HCT116 (cell line): Measurements from ENCODE around the gene MYO16. TPM values are rescaled to one million over a fixed set of nuclear protein-coding genes. Genes with fewer than 3 reads are reported as not detected.

ENCODE experiments used
- ATAC-seq: fragments of 200-7000 bp; cut with Tn5 transposase; 2 replicates; pipeline ENCODE4 v1.9.1; 2020; ENCODE audit warnings: mild to moderate bottlenecking, moderate library complexity
- BruUV-seq: library from RNA; stranded (reverse); fragments of 400-500 nt; replicated peaks from 2 replicates; lab custom pipeline; 2021; lab: Mats Ljungman, UMichigan
- CTCF ChIA-PET: fragments of 300-600 bp; sonication (Branson Sonifier 250); formaldehyde crosslinking; loops from one replicate; lab custom pipeline; 2021; ENCODE audit warnings: antibody characterized with exemption; lab: Charles Lee
- POLR2A ChIA-PET: fragments of 300-600, 350-600 bp; sonication (Branson Sonifier 250); formaldehyde crosslinking; loops from one replicate; lab custom pipeline; 2021; ENCODE audit warnings: antibody characterized with exemption; lab: Charles Lee
- RAD21 ChIA-PET, 2 experiments: fragments of 300-600 bp; sonication (Branson Sonifier 250); formaldehyde crosslinking; loops; one replicate each; lab custom pipeline; 2023; ENCODE audit warnings: low total read pairs in 2 of 2; ENCODE audit not compliant: uncharacterized antibody in 2 of 2, unreplicated experiment in 2 of 2, low non-redundant PET in 1 of 2; lab: Charles Lee
- DNase-seq: peaks from one replicate; pipeline ENCODE4 v3.0.0-alpha.2; 2010; ENCODE audit warnings: low read depth, low spot score
- H2AFZ ChIP-seq: fragments of 200-600 bp; shearing (Covaris generic), sonication (generic); 2 replicates; pipeline ENCODE4 v1.6.1; 2017; ENCODE audit warnings: low read depth, mixed run types, mixed read lengths, antibody characterized with exemption, low read length; ENCODE audit not compliant: poor library complexity, severe bottlenecking
- H3K27ac ChIP-seq: 2 replicates; pipeline ENCODE4 v1.5.1; 2012; ENCODE audit warnings: low read depth, low read length
- H3K27me3 ChIP-seq: fragments of 200-600 bp; sonication (generic); 2 replicates; pipeline ENCODE4 v1.6.1; 2016; ENCODE audit warnings: mixed run types, low read length, mixed read lengths; ENCODE audit not compliant: insufficient read depth
- H3K36me3 ChIP-seq, 2 experiments: fragments of 200-500 bp in 1 of 2; fragments of 200-600 bp in 1 of 2; sonication (Bioruptor generic) in 1 of 2; sonication (generic) in 1 of 2; 2 replicates each; pipeline versions ENCODE4 v1.5.1 to v1.6.1; 2014 to 2016; ENCODE audit warnings: low read length in 2 of 2, inconsistent platforms in 1 of 2, mixed read lengths in 1 of 2, mixed run types in 1 of 2; ENCODE audit not compliant: insufficient read depth in 2 of 2, control insufficient read depth in 1 of 2
- H3K4me1 ChIP-seq, 2 experiments: fragments of 200-600 bp in 1 of 2; sonication (generic) in 1 of 2; 2 replicates each; pipeline versions ENCODE4 v1.5.1 to v1.6.1; 2012 to 2017; ENCODE audit warnings: low read length in 2 of 2, inconsistent platforms in 1 of 2, mild to moderate bottlenecking in 1 of 2, mixed read lengths in 1 of 2, mixed run types in 1 of 2, moderate library complexity in 1 of 2; ENCODE audit not compliant: insufficient read depth in 2 of 2, control insufficient read depth in 1 of 2
- H3K4me2 ChIP-seq: fragments of 200-600 bp; sonication (generic); 2 replicates; pipeline ENCODE4 v1.6.1; 2017; ENCODE audit warnings: mixed run types, low read length, mixed read lengths
- H3K4me3 ChIP-seq, 2 experiments: fragments of 200-600 bp in 1 of 2; sonication (generic) in 1 of 2; replicated peaks in 1 of 2; 2 replicates each; pipeline ENCODE4 v1.5.1; 2011 to 2016; ENCODE audit warnings: low read length in 2 of 2, control low read depth in 1 of 2, low read depth in 1 of 2, mild to moderate bottlenecking in 1 of 2, mixed read lengths in 1 of 2, mixed run types in 1 of 2
- H3K79me2 ChIP-seq: fragments of 200-600 bp; sonication (generic); 2 replicates; pipeline ENCODE4 v1.6.1; 2017; ENCODE audit warnings: mild to moderate bottlenecking, mixed run types, low read length, moderate library complexity, mixed read lengths; ENCODE audit not compliant: insufficient read depth
- H3K9ac ChIP-seq: fragments of 200-600 bp; sonication (generic); 2 replicates; pipeline ENCODE4 v1.6.1; 2016; ENCODE audit warnings: low read length, mixed read lengths
- H3K9me2 ChIP-seq: fragments of 200-600 bp; sonication (generic), shearing (Covaris generic); 2 replicates; pipeline ENCODE4 v1.6.1; 2017; ENCODE audit warnings: mixed run types, mild to moderate bottlenecking, moderate library complexity; ENCODE audit not compliant: insufficient read depth
- H3K9me3 ChIP-seq, 2 experiments: fragments of 200-500 bp in 1 of 2; fragments of 200-600 bp in 1 of 2; sonication (Bioruptor generic) in 1 of 2; sonication (generic) in 1 of 2; 2 replicates each; pipeline ENCODE4 v1.6.1; 2014 to 2017; ENCODE audit warnings: low read length in 2 of 2, mixed read lengths in 2 of 2, inconsistent platforms in 1 of 2, low read depth in 1 of 2, mild to moderate bottlenecking in 1 of 2, mixed run types in 1 of 2, moderate library complexity in 1 of 2; ENCODE audit not compliant: control insufficient read depth in 1 of 2, insufficient read depth in 1 of 2
- H4K20me1 ChIP-seq: fragments of 200-600 bp; sonication (generic), shearing (Covaris generic); 2 replicates; pipeline ENCODE4 v1.6.1; 2017; ENCODE audit warnings: mixed run types, mild to moderate bottlenecking, moderate library complexity; ENCODE audit not compliant: insufficient read depth
- ATF3 ChIP-seq: IDR thresholded peaks from 2 replicates; pipeline ENCODE4 v1.6.1; 2012
- CBX3 ChIP-seq: IDR thresholded peaks from 2 replicates; pipeline ENCODE4 v1.6.1; 2012; ENCODE audit warnings: low read depth
- EGR1 ChIP-seq: IDR thresholded peaks from 2 replicates; pipeline ENCODE4 v1.6.1; 2012; ENCODE audit warnings: low read depth
- ELF1 ChIP-seq: IDR thresholded peaks from 2 replicates; pipeline ENCODE4 v1.6.1; 2012; ENCODE audit warnings: low read depth, borderline replicate concordance
- EZH2 ChIP-seq: fragments of 200-600 bp; sonication (generic); IDR thresholded peaks from 2 replicates; pipeline ENCODE4 v1.6.1; 2017; ENCODE audit warnings: antibody characterized with exemption, mixed run types
- EZH2phosphoT487 ChIP-seq: fragments of 200-600 bp; IDR thresholded peaks from 2 replicates; pipeline ENCODE4 v1.6.1; 2018; ENCODE audit warnings: antibody characterized with exemption, borderline replicate concordance
- FOSL1 ChIP-seq: IDR thresholded peaks from 2 replicates; pipeline ENCODE4 v1.6.1; 2012; ENCODE audit warnings: low read depth
- MAX ChIP-seq: IDR thresholded peaks from 2 replicates; pipeline ENCODE4 v1.6.1; 2012
- POLR2AphosphoS5 ChIP-seq: IDR thresholded peaks from 2 replicates; pipeline ENCODE4 v1.6.1; 2011; ENCODE audit warnings: mild to moderate bottlenecking, low read depth, low read length, moderate library complexity
- RAD21 ChIP-seq: IDR thresholded peaks from 2 replicates; pipeline ENCODE4 v1.6.1; 2012; ENCODE audit warnings: low read depth, mild to moderate bottlenecking
- REST ChIP-seq: IDR thresholded peaks from 2 replicates; pipeline ENCODE4 v1.6.1; 2012; ENCODE audit warnings: low read depth
- SIN3A ChIP-seq: IDR thresholded peaks from 2 replicates; pipeline ENCODE4 v1.6.1; 2012; ENCODE audit warnings: low read depth
- SP1 ChIP-seq: IDR thresholded peaks from 2 replicates; pipeline ENCODE4 v1.6.1; 2012; ENCODE audit warnings: low read depth
- SRF ChIP-seq: IDR thresholded peaks from 2 replicates; pipeline ENCODE4 v1.6.1; 2012; ENCODE audit warnings: low read depth
- TCF7L2 ChIP-seq: IDR thresholded peaks from 2 replicates; pipeline ENCODE4 v1.7.0; 2011; ENCODE audit warnings: borderline replicate concordance, inconsistent platforms; ENCODE audit not compliant: insufficient read depth, insufficient read length; ENCODE audit errors: extremely low read depth
- YY1 ChIP-seq: IDR thresholded peaks from 2 replicates; pipeline ENCODE4 v1.6.1; 2011; ENCODE audit warnings: low read length, low read depth, moderate library complexity, mild to moderate bottlenecking; ENCODE audit not compliant: insufficient replicate concordance; ENCODE audit errors: extremely low read depth
- ZBTB33 ChIP-seq: IDR thresholded peaks from 2 replicates; pipeline ENCODE4 v1.6.1; 2011; ENCODE audit warnings: mild to moderate bottlenecking, low read length, moderate library complexity; ENCODE audit not compliant: insufficient replicate concordance; ENCODE audit errors: extremely low read depth
- ZFX ChIP-seq: fragments of 450-650 bp; IDR thresholded peaks from 2 replicates; pipeline ENCODE4 v1.6.1; 2017
- ZNF274 ChIP-seq: fragments of 200-500 bp; sonication (Bioruptor generic); IDR thresholded peaks from 2 replicates; pipeline ENCODE4 v1.6.1; 2014; ENCODE audit warnings: mild to moderate bottlenecking, low read depth, low read length, inconsistent platforms
- intact Hi-C: fragments of 100-400 bp; cut with micrococcal nuclease; formaldehyde crosslinking; loops from 2 replicates; pipeline ENCODE4 v1.10.0; 2022
- total RNA-seq: library from RNA; stranded (reverse); gene quantifications from one replicate; pipeline ENCODE4 v1.2.1, GENCODE V29; 2021; ENCODE audit not compliant: unreplicated experiment

The MYO16 gene
- total RNA-seq, 1 experiment from 2014 or later = 0.07 TPM

GRCh38 chr13:109093998-109094397, 464.6 kb downstream of the MYO16 start:
- H2AFZ ChIP-seq = no peak overlapping the region
- intact Hi-C loops = no loop called here
- ChIA-PET RAD21 (no interaction called here), CTCF (no interaction called here), POLR2A (no interaction called here)
- H3K4me3 ChIP-seq = no peak overlapping the region
- DNase-seq = no peak
- BruUV-seq = no TSS peak
- H3K79me2 ChIP-seq = no peaks in the 10 kb centered on the region
- TF ChIP-seq MAX = no peak
- no peak for TF ChIP-seq REST
- no peak for TF ChIP-seq ZBTB33
- no peak for TF ChIP-seq TCF7L2
- TF ChIP-seq SP1 = no peak
- TF ChIP-seq EZH2 = no peak
- TF ChIP-seq CBX3 = no peak
- TF ChIP-seq ELF1 = no peak
- no peak for TF ChIP-seq FOSL1
- TF ChIP-seq ZFX = no peak
- TF ChIP-seq YY1 = no peak
- TF ChIP-seq RAD21 = no peak
- no peak for TF ChIP-seq ZNF274
- TF ChIP-seq SIN3A = no peak
- no peak for TF ChIP-seq POLR2AphosphoS5
- no peak for TF ChIP-seq EGR1
- no peak for TF ChIP-seq EZH2phosphoT487
- TF ChIP-seq ATF3 = no peak
- TF ChIP-seq SRF = no peak
- no peak overlapping the region for H3K27ac ChIP-seq
- 0 out of 2 replicates have a peak, but pooled peaks cover 3% of the 10 kb centered on the region for H3K27me3 ChIP-seq
- no peaks in the 10 kb centered on the region for H3K36me3 ChIP-seq
- H3K9ac ChIP-seq = no peak overlapping the region
- H3K9me2 ChIP-seq = no peaks in the 10 kb centered on the region
- H3K4me1 ChIP-seq = peaks cover 3 to 9% of the 10 kb centered on the region in 2 experiments; a peak in 3 of 4 replicates
- no peaks in the 10 kb centered on the region for H3K9me3 ChIP-seq
- H3K4me2 ChIP-seq = no peak overlapping the region
- ATAC-seq = no peak
- H4K20me1 ChIP-seq = no peaks in the 10 kb centered on the region
